ENCODE results near the gene IFIT3.

Gene IFIT3

DNA sequence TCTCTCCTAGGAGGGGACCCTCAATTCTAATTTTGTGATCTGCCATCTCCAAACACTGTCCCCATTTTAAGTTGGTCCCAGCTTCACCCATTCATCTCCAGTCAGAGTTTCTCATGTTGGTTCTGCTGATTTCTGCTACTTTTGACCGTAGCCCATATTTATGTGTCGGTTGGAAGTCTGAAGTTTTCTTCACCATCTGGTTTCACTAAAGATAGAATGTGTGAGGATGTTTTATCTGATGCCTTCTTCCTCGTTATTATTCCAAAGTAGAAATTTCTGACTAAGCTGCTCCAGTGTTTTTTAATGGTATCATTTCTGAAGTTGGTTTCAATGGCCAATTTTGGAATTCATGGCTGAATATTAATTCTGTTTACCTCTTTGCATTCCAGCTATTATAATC is 47.3 kb upstream of the IFIT3 start:
- Histone ChIP-seq H3K9me3 (ENCODE audit: insufficient read depth, low read depth, low read length) (no peaks in the 10 kb centered on the region), H3K9ac (ENCODE audit: low read length) (no peak overlapping the region), H3K27me3 (ENCODE audit: insufficient read depth, low read length) (no peaks in the 10 kb centered on the region), H3K4me1 (ENCODE audit: control insufficient read depth in 1 of 2, insufficient read depth in 2 of 2, low read length in 2 of 2) (peaks cover 0 to 3% of the 10 kb centered on the region in 2 experiments), H3K79me1 (ENCODE audit: low read length) (peaks cover 4% of the 10 kb centered on the region), H4K8ac (ENCODE audit: low read depth, low read length) (no peak overlapping the region), H3K27ac (ENCODE audit: low read depth, low read length) (no peak overlapping the region), H4K91ac (ENCODE audit: low read depth, low read length) (no peak overlapping the region), H2AK5ac (ENCODE audit: low read length) (no peak overlapping the region), H3K18ac (ENCODE audit: low read length) (no peak overlapping the region), H3K4ac (ENCODE audit: low read depth, low read length) (no peak overlapping the region), H3K14ac (ENCODE audit: low read length) (no peak overlapping the region), H3K36me3 (ENCODE audit: control insufficient read depth in 1 of 2, insufficient read depth in 2 of 2, low read length in 2 of 2) (no peaks in the 10 kb centered on the region), H2BK5ac (ENCODE audit: low read depth, low read length, poor library complexity) (no peak overlapping the region), H2AFZ (ENCODE audit: insufficient read depth, low read length, poor library complexity) (no peak overlapping the region), H3K79me2 (ENCODE audit: control insufficient read depth, insufficient read depth, low read length, poor library complexity) (no peaks in the 10 kb centered on the region), H3K23ac (ENCODE audit: low read length) (no peak overlapping the region), H2BK120ac (ENCODE audit: insufficient read depth, low read length, poor library complexity) (no peak overlapping the region), H4K12ac (ENCODE audit: low read depth, low read length) (no peak overlapping the region), H3K4me2 (ENCODE audit: low read length) (no peak overlapping the region), H2BK12ac (ENCODE audit: low read length) (no peak overlapping the region), H3K4me3 (ENCODE audit: low read depth, low read length) (no peak overlapping the region)
- no peak for DNase-seq
- no CpG with 5 or more reads among the region's 3 CpGs for WGBS (ENCODE audit: extremely low coverage, insufficient coverage, insufficient read length)

DNA sequence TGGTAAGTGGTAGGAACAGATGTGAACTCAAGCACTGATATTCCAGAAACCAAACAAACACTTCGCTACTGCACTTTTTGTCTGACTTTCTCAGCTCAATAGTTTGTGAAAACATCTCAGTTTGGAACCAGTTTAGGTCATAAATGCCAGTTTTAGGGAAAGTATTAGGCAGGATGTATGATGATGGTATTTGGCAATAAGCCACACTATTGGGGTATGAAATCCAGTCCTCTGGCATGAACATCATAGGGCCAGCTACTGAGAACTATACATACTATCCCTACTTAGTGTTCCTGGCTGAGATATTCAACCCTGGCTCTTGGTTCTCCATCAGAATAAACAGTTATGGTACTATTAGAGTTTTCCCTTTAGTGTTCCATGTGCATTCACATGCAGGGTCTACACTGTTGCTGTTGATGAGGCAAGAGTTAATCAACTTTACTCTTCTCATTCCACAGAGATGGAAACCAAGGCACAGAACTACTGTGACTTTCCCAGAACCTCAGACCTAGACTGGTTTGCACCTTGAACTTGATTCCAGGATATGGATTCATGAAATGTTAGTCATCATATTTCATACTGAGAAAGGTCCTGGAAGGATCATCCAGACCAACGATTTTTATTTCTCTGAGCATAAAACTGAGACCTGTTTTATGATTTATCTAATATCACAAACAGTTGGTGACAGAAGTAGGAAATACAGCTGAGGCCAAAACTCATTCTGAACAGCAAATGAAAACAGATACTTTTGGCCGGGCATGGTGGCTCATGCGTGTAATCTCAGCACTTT is 46.0 kb upstream of the IFIT3 start:
- no peak overlapping the region for H4K91ac ChIP-seq (ENCODE audit: low read depth, low read length)
- H2AFZ ChIP-seq (ENCODE audit: insufficient read depth, low read length, poor library complexity), result no peak overlapping the region
- no peak overlapping the region for H3K14ac ChIP-seq (ENCODE audit: low read length)
- no peak overlapping the region for H3K27ac ChIP-seq (ENCODE audit: low read depth, low read length)
- H3K79me1 ChIP-seq (ENCODE audit: low read length), result peaks cover 4% of the 10 kb centered on the region
- WGBS (ENCODE audit: extremely low coverage, insufficient coverage, insufficient read length), result no CpG with 5 or more reads among the region's 4 CpGs
- H3K9me3 ChIP-seq (ENCODE audit: insufficient read depth, low read depth, low read length), result no peaks in the 10 kb centered on the region
- no peak overlapping the region for H2BK12ac ChIP-seq (ENCODE audit: low read length)
- H2AK5ac ChIP-seq (ENCODE audit: low read length), result no peak overlapping the region
- no peak for DNase-seq
- H3K4me2 ChIP-seq (ENCODE audit: low read length), result no peak overlapping the region
- H3K9ac ChIP-seq (ENCODE audit: low read length), result no peak overlapping the region
- no peaks in the 10 kb centered on the region for H3K36me3 ChIP-seq (ENCODE audit: control insufficient read depth in 1 of 2, insufficient read depth in 2 of 2, low read length in 2 of 2)
- no peak overlapping the region for H2BK120ac ChIP-seq (ENCODE audit: insufficient read depth, low read length, poor library complexity)
- H3K4me1 ChIP-seq (ENCODE audit: control insufficient read depth in 1 of 2, insufficient read depth in 2 of 2, low read length in 2 of 2), result peaks cover 0 to 3% of the 10 kb centered on the region in 2 experiments
- no peaks in the 10 kb centered on the region for H3K79me2 ChIP-seq (ENCODE audit: control insufficient read depth, insufficient read depth, low read length, poor library complexity)
- no peak overlapping the region for H4K8ac ChIP-seq (ENCODE audit: low read depth, low read length)
- H3K4me3 ChIP-seq (ENCODE audit: low read depth, low read length), result no peak overlapping the region
- no peak overlapping the region for H3K4ac ChIP-seq (ENCODE audit: low read depth, low read length)
- no peak overlapping the region for H3K23ac ChIP-seq (ENCODE audit: low read length)
- H3K27me3 ChIP-seq (ENCODE audit: insufficient read depth, low read length), result no peaks in the 10 kb centered on the region
- H3K18ac ChIP-seq (ENCODE audit: low read length), result no peak overlapping the region
- no peak overlapping the region for H4K12ac ChIP-seq (ENCODE audit: low read depth, low read length)
- H2BK5ac ChIP-seq (ENCODE audit: low read depth, low read length, poor library complexity), result no peak overlapping the region

DNA sequence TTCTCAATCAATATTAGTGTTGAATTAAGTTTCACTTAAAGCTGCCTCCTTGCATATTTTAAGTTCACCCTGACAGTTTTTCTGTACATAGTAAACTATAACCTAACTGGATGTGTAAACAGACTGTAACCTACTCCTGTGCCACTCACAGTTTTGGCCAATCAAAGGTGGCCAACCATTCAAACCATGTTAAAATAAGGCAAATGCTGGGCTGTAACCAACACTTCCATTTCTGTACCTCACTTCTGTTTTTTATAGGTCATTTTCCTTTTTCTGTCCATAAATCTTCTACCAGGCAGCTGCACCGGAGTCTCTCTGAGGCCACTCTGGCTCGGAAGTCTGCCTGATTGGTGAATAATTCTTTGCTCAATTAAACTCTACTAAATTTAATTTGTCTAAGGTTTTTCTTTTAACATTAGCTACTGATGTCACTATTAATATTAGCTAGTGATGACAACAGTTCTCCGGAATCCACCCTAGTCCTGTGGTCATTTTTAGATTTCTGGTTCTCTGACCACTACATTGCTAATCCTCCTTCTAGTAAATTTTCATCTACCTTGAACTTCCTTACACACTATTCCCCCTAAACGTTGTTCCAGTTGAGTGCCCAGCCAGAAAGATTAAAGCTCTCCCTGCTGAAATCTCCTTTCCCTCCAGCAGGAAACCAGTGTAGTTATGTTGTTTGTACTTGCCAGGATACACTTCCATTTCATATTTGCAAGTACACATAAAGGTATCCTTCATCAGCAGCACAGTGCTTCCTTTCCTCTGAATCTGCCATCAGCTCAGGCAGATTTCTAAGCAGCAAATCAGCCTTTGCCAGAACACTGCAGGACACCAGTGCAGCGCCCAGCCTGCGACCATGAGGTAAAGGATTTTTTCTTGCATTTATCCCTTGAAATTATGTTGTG is 44.5 kb upstream of the IFIT3 start:
- H3K23ac ChIP-seq (ENCODE audit: low read length), result no peak overlapping the region
- H2BK5ac ChIP-seq (ENCODE audit: low read depth, low read length, poor library complexity), result no peak overlapping the region
- H3K79me2 ChIP-seq (ENCODE audit: control insufficient read depth, insufficient read depth, low read length, poor library complexity), result no peaks in the 10 kb centered on the region
- no peak overlapping the region for H2BK120ac ChIP-seq (ENCODE audit: insufficient read depth, low read length, poor library complexity)
- peaks cover 2% of the 10 kb centered on the region for H3K79me1 ChIP-seq (ENCODE audit: low read length)
- H3K27me3 ChIP-seq (ENCODE audit: insufficient read depth, low read length), result no peaks in the 10 kb centered on the region
- no peaks in the 10 kb centered on the region for H3K9me3 ChIP-seq (ENCODE audit: insufficient read depth, low read depth, low read length)
- no peak overlapping the region for H3K4me2 ChIP-seq (ENCODE audit: low read length)
- no peak overlapping the region for H3K4me3 ChIP-seq (ENCODE audit: low read depth, low read length)
- no peak overlapping the region for H3K27ac ChIP-seq (ENCODE audit: low read depth, low read length)
- H3K4me1 ChIP-seq (ENCODE audit: control insufficient read depth in 1 of 2, insufficient read depth in 2 of 2, low read length in 2 of 2), result peaks cover 0 to 3% of the 10 kb centered on the region in 2 experiments
- H4K91ac ChIP-seq (ENCODE audit: low read depth, low read length), result no peak overlapping the region
- no peak overlapping the region for H3K14ac ChIP-seq (ENCODE audit: low read length)
- no peaks in the 10 kb centered on the region for H3K36me3 ChIP-seq (ENCODE audit: control insufficient read depth in 1 of 2, insufficient read depth in 2 of 2, low read length in 2 of 2)
- H4K8ac ChIP-seq (ENCODE audit: low read depth, low read length), result peak overlapping the region; percentile 91
- H2AFZ ChIP-seq (ENCODE audit: insufficient read depth, low read length, poor library complexity), result peak overlapping the region; percentile 8
- no peak overlapping the region for H3K18ac ChIP-seq (ENCODE audit: low read length)
- H3K4ac ChIP-seq (ENCODE audit: low read depth, low read length), result no peak overlapping the region
- no peak overlapping the region for H2BK12ac ChIP-seq (ENCODE audit: low read length)
- H4K12ac ChIP-seq (ENCODE audit: low read depth, low read length), result no peak overlapping the region
- DNase-seq, result no peak
- H3K9ac ChIP-seq (ENCODE audit: low read length), result no peak overlapping the region
- no peak overlapping the region for H2AK5ac ChIP-seq (ENCODE audit: low read length)
- no CpG with 5 or more reads among the region's 6 CpGs for WGBS (ENCODE audit: extremely low coverage, insufficient coverage, insufficient read length)

DNA sequence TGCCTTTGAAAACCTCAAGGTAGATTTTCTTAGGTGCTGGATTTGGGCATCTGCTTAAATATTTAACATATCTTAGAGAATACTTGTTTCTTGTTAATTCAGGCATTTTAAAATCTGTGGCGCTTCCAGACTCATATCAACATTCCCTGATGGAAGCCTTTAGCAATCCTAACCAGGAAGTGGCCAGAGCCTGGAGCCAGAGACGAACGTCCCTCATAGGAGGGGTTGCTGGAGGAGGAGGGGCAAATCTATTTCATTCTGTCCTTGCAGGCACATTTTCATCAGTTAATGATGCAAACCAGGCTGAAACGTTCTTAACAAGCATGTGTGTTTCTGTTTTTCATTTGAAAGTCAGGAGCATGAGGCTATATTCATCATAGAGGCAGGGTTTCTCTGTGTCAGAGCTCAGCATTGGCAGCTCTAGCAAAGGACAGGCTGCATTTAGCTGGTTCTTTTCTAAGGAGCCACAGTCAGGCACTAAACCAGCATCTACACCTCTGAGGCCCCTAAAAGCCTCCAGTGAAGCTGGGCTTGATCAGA is 43.8 kb upstream of the IFIT3 start:
- Histone ChIP-seq H3K79me1 (ENCODE audit: low read length) (peaks cover 2% of the 10 kb centered on the region), H3K36me3 (ENCODE audit: control insufficient read depth in 1 of 2, insufficient read depth in 2 of 2, low read length in 2 of 2) (no peaks in the 10 kb centered on the region), H3K9ac (ENCODE audit: low read length) (no peak overlapping the region), H2AK5ac (ENCODE audit: low read length) (no peak overlapping the region), H3K4me3 (ENCODE audit: low read depth, low read length) (no peak overlapping the region), H2BK12ac (ENCODE audit: low read length) (no peak overlapping the region), H2AFZ (ENCODE audit: insufficient read depth, low read length, poor library complexity) (peak overlapping the region; percentile 8), H3K27me3 (ENCODE audit: insufficient read depth, low read length) (no peaks in the 10 kb centered on the region), H2BK5ac (ENCODE audit: low read depth, low read length, poor library complexity) (no peak overlapping the region), H3K79me2 (ENCODE audit: control insufficient read depth, insufficient read depth, low read length, poor library complexity) (no peaks in the 10 kb centered on the region), H2BK120ac (ENCODE audit: insufficient read depth, low read length, poor library complexity) (no peak overlapping the region), H3K4me2 (ENCODE audit: low read length) (peak overlapping the region; percentile 20), H4K8ac (ENCODE audit: low read depth, low read length) (no peak overlapping the region), H3K4me1 (ENCODE audit: control insufficient read depth in 1 of 2, insufficient read depth in 2 of 2, low read length in 2 of 2) (peaks cover 0 to 3% of the 10 kb centered on the region in 2 experiments), H3K27ac (ENCODE audit: low read depth, low read length) (no peak overlapping the region), H4K91ac (ENCODE audit: low read depth, low read length) (no peak overlapping the region), H3K18ac (ENCODE audit: low read length) (no peak overlapping the region), H3K9me3 (ENCODE audit: insufficient read depth, low read depth, low read length) (no peaks in the 10 kb centered on the region), H3K4ac (ENCODE audit: low read depth, low read length) (no peak overlapping the region), H3K23ac (ENCODE audit: low read length) (no peak overlapping the region), H4K12ac (ENCODE audit: low read depth, low read length) (no peak overlapping the region), H3K14ac (ENCODE audit: low read length) (no peak overlapping the region)
- DNase-seq, result peak in 1 of 2 donors; percentile 51
- no CpG with 5 or more reads among the region's 4 CpGs for WGBS (ENCODE audit: extremely low coverage, insufficient coverage, insufficient read length)

Data from trophoblast cell (in vitro differentiated cells and primary cell).